ENCODE results near the gene CSGALNACT2.

CSGALNACT2 gene

DNA sequence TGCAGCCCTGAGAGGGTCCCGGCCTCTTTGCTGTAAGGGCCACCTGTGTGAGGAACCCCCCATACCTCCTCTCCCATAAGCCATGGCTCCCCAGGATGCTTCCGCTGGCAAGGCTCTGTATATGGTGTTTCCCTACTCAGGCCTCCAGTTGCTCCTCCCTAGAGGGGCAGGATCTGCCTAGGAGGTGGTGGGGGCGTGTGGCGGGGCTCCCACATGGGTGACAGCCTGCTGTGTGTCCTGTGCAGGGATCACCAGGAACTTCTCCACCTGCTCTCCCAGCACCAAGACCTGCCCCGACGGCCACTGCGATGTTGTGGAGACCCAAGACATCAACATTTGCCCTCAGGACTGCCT is 25.7 kb upstream of the CSGALNACT2 start:
- no peak for DNase-seq

DNA sequence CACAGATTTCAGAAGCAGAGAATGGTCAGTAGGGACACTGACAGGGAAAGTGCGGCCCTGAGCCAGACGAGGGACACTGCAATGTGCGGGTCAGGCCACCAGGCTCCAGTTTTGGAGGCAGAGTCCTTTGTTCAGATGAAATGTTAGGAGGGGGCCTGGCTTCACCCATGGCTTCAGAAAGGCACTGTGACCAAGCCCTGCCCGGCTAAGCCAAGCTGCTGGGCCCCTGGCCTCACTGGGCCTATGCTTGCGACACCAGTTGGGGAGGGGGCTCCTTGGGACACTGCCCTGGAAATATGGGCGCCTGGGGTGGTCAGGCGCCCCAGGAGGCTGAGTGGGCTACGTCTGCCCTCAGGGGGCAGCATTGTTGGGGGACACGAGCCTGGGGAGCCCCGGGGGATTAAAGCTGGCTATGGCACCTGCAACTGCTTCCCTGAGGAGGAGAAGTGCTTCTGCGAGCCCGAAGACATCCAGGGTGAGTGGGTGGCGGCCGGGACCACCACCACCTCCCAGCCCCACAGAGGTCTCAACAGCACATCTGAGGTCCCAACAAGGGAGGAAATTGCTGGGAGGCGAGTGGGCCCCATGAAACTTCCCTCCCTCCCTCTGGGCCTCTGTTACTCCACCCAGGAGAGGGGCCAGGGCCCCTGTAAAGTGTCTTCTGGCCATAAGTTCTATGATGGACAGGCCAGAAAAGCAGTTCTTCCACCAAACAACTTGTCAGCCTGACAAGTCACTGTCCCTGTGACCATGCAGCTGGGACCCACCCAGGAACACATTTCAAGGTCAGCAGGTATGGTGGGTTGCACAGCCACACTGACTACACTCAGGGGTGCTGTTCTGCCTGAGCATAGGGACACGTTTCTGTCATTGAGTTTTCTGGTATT is 24.8 kb upstream of the CSGALNACT2 start:
- no peak for DNase-seq

DNA sequence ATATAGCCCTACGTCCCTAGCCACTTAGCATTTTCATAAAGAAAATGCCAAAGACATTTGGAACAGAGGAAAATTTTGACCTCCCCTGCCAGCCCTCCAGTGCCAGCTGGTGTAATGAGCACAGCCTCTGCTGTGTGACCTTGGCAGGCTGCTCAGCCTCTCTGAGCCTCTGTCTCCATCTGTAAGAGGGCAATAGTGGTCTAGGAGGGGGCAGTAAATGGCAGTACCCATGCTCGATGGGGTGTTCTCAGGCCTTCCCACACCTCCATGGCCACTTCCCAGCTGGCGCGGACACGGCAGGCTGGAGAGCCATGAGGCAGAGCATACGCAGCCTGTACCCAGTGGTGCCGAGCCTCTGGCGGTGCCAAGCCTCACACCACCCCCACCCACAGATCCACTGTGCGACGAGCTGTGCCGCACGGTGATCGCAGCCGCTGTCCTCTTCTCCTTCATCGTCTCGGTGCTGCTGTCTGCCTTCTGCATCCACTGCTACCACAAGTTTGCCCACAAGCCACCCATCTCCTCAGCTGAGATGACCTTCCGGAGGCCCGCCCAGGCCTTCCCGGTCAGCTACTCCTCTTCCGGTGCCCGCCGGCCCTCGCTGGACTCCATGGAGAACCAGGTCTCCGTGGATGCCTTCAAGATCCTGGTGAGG is 24.0 kb upstream of the CSGALNACT2 start:
- DNase-seq: no peak

DNA sequence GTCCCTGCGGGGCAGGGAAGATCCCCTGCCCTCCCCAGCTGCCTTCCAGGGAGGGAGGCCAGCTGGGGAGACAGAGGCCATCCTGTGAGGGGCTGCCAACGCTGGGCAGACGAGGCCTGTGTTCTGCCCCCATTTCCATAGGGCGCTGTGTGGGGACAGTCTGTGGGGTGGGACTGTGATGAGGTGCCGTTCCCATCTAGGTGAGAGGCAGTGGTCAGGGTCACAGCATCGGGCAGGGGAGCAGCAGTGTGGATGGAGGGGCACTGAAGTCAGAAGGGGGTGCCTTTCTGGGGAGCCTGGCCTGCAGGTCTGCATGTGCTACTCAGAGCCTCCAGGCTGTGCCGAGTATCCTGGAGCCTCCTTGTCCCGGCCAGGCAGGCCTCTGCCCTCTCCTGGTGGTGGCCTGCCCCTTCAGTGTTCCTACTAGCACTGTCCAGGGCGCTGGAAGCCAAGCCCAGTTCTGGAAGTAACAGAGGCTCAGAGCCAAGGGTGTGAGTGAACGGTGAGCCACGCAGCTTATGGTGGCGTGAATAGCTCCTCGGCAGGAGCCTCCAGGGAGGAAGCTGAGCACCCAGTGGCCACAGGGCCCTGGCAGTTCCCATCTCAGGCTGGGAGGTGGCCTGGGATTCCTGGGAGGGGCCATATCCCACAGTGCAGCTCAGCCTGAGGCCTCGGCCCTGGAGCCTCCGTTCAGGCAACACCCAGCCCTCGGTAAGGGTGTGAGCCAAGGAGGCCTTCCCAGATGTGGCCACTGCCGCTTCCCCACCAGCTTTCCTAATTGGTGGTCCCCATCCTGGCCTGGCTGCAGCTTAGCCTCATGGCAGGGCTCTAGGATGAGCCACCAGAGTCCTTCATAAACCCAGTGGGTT is 23.3 kb upstream of the CSGALNACT2 start:
- no peak for DNase-seq

DNA sequence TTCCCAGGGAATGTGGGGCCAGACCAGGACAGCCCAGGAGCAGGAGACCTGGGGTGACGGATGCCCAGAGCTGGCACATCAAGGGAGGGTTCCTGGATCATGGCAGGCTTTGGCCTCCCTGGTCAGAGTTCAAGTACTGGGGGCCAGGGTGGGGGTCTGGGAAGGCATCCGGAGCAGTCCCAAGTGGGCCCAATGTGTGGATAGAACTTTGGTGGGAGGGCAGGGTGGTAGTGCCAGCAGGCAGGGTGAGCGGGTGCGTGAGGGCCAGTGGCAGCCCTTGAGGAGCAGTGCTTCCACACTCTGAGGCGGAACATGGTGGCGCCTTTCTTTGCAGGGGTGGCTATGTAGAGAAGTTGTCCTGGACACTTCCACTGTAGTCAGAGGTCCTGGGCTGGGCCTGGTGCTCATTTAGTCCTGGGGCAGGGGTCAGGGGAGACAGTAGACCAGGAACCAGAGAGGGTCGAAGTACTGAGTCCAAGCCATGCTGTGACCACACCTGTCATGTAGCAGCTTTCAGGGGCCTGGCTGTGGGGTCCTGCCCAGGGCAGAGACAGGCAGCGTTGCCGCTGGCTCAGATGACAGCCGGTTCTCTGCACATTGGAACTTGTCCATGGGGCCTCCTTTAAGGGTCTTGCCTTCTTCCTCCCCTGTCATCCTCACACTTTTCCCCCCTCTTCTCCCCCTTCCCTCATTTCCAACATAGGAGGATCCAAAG is 22.2 kb upstream of the CSGALNACT2 start:
- no peak for DNase-seq

DNA sequence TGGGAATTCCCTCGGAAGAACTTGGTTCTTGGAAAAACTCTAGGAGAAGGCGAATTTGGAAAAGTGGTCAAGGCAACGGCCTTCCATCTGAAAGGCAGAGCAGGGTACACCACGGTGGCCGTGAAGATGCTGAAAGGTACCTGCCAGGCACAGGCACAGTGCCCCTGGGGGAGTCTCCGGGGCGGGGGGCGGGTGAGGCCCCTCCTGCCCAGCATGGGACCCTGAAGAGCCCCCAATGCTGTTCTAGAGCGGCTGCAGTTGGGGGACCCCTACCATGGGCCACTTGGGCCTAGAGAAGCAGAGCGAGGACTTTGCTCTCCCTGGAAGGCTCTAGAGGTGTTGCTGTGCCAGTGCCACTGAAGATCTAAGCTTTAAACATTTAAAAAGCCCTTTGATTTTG is 21.6 kb upstream of the CSGALNACT2 start:
- DNase-seq: no peak

DNA sequence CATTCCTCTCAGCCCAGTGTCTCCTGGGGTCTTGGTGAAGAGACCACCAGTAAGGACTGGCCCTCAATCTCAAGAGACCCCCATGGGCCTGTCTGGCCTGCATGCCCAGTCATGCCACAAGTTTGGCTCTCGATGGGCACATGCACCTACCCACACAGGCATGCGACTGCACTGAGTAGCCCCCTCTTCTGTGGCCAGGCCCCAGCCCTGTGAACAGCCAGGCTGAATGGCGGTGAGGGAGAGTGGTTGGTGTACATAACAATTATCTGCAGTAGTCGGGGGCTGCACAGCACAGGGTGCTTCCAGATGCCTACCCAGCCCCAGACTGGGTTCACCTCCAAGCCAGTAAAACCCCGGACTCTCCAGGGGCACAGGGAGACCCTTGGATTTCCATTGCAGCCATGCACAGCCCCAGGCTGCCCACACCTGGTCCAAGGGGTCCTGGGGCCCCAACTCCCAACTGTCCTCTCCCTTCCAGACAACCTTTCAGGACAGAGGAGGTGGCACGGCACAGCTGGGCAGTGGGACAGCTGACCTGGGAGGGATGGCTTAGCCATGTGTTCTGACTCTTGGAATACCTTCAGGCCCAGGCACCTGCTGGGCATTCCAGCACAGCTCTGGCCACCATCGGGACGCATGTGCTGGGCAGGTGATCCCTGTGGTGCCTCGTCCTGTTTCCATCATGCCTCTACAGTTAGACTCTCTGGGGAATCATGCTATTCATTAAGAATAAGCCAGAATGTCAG is 21.0 kb upstream of the CSGALNACT2 start:
- DNase-seq: no peak

DNA sequence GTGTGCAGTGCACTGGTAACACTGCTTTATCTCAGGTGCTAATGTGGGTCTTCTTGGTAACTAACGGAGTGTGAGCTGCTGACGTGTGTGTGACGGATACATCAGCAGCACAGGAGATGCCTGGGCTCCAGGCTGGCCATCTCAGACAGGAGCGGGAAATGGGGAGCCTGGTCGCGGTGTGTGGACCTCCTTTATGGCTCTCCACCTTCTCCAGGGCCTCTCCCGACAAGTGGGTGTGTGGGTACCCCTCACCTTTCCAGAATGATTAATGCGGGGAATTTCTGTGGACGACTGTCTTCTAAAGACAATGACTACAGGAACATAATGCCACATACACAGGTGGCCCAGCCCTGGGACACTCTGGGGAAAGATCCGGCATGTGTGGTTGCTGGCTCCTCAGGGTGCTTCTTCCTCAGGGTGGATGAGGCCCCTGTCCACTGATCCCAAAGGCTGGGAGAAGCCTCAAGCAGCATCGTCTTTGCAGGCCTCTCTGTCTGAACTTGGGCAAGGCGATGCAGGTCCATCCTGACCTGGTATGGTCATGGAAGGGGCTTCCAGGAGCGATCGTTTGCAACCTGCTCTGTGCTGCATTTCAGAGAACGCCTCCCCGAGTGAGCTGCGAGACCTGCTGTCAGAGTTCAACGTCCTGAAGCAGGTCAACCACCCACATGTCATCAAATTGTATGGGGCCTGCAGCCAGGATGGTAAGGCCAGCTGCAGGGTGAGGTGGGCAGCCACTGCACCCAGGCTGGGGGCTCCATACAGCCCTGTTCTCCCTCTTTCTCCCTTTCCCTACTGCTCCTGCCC is 20.3 kb upstream of the CSGALNACT2 start:
- DNase-seq: no peak

DNA sequence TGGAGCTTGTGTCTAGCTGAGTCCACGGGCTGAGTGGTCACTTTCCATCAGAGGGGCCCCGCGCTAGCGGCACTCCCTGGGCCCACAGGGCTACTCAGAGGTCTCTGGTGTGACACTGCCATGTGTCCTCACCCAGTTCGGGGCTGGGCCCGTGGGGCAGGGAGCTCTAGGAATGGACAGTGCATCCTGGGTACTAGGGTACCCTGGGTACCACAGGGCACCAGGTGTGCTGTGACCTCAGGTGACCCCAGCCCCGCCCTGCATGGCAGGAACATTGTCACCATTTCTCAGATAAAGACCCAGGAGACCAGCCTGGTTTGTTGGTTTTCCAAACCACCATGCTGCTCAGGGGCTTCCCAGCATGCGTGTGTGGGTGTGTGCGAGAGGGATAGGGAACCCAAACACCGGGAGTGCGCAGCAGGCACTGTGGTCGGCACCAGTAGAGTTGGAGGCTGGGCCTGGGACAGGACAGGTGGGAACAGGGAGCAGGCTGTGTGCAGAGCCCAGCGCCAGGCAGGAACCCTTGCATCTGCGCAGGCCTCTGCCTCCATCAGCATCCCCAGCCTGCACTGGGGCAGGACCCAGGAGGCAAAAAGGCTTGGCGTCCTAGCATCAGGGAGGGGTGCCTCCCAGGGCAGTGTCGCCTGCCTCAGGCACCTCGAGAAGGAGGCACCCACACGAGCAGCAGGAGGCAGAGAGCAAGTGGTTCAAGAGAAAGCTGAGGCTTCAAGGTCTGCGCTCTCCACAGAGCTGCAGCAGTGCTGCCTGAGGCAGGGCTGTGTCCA is 19.4 kb upstream of the CSGALNACT2 start:
- no peak for DNase-seq

DNA sequence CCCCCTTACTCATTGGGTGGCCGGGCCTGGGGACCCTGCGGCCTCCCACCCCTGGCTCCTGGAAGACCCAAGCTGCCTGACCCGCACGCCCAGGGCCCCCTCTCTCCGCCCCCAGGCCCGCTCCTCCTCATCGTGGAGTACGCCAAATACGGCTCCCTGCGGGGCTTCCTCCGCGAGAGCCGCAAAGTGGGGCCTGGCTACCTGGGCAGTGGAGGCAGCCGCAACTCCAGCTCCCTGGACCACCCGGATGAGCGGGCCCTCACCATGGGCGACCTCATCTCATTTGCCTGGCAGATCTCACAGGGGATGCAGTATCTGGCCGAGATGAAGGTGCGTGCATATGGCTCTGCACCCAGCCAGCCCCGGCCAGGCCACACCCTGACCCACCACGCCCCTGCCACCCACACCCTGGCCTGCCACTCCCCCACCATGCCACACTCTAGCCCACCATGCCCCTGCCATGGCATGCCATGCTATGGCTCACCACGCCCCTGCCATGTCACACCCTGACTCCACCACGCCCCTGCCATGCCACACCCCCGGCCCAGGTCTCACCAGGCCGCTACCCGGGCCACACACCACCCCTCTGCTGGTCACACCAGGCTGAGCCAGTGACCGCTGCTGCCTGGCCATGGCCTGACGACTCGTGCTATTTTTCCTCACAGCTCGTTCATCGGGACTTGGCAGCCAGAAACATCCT is 18.7 kb upstream of the CSGALNACT2 start:
- no peak for DNase-seq

DNA sequence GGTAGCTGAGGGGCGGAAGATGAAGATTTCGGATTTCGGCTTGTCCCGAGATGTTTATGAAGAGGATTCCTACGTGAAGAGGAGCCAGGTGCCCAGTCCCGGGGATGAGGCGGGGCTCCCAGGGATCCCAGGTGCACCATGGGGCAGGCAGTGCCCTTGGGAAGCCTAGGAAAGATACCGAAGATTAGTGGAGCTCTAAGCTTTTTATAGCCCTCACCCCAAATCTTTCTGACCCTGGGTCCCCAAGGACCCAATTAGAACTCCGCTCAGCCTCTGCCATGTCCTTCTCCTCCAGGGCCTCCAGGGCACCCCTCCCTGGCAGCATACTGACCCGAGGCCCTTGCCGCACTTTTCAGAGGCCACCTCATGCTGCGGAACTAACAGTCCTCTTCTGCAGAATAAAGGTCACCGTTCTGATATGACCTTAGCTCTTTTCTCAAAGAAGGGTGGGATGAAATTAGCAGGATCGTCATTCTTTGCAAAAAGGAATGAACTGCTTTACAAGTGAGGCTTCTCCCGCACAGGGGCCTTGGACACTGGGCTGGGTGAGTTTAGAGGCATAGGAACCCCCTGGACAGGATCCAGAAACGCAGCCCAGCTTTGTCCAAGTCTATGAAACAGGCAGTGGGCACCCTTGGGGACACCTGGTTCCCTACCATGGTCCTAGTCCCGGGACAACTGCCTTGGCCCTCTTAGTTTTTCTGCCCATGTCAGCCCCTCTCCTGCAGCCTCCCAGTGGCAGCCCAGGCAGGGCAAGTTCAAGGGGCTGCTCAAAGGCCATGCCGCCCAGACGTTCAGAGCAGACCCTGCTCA is 17.9 kb upstream of the CSGALNACT2 start:
- DNase-seq: no peak

DNA sequence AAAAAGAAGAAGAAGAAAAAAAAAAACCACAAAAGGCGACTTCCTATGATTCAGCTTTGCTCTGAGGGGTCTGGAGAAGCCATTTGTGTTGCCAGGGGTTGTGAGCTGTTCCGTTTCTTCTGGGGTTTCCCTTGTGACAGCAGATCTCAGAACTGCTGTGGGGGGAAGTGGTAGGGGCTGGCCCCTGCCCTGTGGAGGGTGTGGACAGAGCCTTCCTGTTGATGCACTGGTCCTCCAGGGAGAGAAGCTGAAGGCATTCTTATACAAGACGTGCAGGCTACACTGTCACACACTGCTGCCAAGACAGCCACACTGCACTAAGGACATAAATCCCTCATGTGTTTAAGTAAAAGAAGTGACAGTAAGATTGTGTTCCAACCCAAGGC is 17.3 kb upstream of the CSGALNACT2 start:
- peak; percentile 77 for DNase-seq

DNA sequence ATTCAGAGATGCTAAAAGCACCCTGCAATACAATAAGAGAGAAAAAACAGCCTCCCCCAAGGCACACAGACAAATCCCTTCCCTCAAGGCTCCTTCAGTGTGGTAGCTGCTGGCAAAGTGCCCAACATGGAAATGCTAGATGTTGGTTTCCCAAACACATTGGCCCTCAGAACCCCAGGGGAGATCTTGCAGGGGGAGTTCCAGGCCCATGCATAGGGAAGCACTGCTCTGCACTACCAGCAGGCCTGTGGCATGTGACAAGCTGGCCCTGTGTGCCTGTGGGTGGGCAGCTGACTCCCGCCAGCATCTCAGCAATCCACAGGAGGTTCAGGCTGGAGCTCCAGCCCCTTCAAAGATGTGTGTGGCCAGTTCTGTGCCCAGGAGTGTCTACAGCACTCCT is 16.8 kb upstream of the CSGALNACT2 start:
- DNase-seq: no peak

DNA sequence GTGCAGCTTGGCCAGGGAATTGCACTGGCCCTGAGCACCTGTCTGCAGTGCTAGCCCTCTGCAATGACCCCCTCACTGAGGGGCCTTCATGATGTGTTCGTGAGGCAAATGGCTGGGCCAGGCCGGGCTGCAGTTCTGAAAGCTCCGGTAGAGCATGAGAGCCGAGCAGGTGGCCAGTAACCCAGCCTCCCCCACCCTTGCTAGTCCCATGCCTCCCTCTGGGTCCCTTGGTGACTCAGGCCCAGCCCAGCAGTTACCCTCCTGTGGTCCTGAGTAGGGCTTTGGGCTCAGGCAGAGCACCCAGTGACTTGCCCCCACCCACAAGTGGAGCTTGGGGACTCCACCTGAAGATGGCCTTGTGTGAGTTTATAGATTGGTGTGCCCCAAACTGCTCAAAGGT is 16.1 kb upstream of the CSGALNACT2 start:
- DNase-seq: no peak

DNA sequence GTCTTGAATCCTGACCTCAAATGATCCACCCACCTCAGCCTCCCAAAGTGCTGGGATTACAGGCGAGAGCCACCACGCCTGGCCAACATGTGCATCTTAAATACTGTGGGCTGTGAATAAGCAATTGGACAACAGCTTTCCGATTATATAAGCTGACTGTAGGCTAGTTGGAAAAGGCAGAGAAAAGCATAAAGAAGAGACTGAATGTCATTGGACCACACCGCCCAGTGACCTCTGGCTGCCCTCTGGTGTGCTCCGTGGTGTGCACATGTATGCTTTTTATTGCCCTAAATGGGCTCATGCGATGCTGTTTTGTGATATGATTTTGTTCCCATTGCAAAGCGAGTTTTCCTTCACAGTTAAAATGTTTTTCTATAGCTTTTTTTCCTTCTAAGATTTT is 15.4 kb upstream of the CSGALNACT2 start:
- no peak for DNase-seq

DNA sequence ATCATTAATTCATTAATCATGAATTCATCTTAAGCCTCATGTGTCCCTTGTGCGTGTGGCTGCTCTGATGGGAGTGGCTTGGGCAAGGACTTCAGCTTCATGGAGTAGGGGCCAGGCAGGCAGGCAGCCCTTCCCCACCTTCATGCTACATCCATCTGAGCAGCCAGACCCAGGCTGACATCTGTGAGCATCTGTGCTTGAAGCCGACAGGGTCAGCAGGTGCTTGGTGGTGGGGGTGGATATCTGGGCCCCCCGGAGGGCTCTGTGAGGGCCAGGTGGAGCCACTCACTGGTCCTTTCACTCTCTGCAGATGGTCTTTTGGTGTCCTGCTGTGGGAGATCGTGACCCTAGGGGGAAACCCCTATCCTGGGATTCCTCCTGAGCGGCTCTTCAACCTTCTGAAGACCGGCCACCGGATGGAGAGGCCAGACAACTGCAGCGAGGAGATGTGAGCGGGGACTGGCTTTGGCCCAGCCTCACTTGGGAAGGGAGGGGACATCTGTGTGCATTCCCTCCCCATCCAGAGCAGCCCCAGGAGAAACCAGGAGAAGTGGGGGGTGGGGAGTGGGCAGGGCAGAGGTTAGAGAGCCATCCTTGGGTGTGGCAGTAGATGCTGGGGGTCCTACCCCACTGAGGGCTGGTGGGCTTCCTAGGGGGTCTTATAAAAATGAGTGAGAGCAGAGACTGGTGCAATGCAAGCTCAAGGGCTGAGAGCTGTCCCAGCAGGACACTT is 14.7 kb upstream of the CSGALNACT2 start:
- no peak for DNase-seq

DNA sequence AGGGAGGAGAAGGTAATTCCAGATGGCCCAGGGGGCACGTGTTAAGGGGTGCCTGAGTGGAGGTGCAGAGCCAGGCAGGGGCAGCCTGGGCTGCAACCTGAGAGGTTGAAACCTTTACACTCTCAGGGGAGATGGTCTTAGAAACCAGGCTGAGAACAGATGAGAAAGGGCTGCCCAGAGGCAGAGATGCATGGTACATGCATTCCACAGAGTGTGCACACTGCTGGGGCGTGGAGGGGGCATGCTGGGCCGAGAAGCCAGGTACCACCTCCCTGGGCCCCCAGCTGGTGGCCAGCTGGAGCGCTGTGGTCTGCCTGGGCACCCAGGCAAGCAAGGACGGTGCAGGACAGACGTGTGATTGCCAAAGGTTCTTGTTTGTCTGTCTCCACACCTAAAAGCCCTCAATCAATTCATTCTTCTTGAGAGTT is 14.1 kb upstream of the CSGALNACT2 start:
- DNase-seq: no peak

Data from stimulated activated CD8-positive, alpha-beta memory T cell treated with anti-CD3 and anti-CD28 coated beads, Interleukin-4, amount 100 ng/mL, for 48 hours (primary cell).